GM19455 (cell line): Measurements from ENCODE around the gene GADD45GIP1.
A peak's percentile ranks its signal among the peaks of the same experiment; 100 is the strongest.
"Not testable (repeated sequence)": the region's sequence is repeated elsewhere in the genome, so short reads cannot be mapped to it uniquely, and the experiment has no call there.

Experiments used
- ATAC-seq: cut with Tn5 transposase; IDR thresholded peaks from one replicate; pipeline ENCODE4 v1.9.1; 2021; ENCODE audit not compliant: unreplicated experiment

Gene GADD45GIP1

DNA sequence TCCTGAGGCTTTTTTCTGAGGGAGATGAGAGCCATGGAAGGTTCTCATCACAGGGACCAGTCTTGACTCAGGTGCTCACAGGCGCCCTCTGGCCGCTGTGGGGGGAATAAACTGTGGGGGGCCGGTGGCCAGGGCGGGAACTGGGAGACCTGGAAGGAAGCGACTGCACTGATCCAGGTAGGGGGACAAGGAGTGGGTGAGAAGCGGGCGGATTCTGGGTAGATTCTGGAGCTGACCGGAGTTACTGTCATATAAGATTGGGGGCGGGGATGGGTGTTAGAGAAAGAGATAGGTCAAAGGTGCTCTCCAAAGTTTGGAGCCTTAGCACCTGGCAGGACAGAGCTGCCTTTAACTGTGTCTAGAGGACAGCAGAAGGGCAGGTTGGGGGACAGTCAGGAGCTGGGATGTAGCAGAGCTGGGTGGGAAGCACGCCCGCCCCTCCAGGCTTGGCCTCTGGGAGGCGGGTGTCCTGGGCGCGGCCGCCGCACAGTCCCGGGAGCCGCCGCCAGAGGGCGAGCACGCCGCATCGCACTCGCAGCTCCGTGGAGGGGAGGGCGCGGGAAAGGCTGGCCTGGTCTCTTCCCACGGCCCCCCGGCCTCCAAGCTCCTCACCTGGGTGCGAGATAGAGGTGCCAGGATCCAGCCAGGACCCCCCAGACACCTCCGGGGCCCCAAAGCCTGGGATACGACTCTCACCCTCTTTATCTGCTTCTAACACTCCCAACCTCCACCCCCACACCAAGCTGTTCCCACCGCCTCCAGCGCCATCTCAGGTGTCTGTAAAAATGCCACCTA is 8.2 kb upstream of the GADD45GIP1 start:
- ATAC-seq = no peak

DNA sequence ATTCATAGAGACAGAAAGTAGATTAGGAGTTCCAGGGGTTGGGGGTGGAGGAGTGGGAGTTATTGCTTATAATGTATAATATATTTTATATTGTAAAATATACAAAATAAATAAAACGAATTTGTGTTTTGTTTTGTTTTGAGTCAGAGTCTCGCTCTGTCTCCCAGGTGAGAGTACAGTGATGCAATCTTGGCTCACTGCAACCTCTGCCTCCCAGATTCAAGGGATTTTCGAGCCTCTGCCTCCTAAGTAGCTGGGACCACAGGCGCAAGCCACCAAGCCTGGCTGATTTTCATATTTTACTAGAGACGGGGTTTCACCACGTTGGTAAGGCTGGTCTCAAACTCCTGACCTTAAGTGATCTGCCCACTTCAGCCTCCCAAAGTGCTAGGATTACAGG is 2.5 kb upstream of the GADD45GIP1 start:
- ATAC-seq = no peak

DNA sequence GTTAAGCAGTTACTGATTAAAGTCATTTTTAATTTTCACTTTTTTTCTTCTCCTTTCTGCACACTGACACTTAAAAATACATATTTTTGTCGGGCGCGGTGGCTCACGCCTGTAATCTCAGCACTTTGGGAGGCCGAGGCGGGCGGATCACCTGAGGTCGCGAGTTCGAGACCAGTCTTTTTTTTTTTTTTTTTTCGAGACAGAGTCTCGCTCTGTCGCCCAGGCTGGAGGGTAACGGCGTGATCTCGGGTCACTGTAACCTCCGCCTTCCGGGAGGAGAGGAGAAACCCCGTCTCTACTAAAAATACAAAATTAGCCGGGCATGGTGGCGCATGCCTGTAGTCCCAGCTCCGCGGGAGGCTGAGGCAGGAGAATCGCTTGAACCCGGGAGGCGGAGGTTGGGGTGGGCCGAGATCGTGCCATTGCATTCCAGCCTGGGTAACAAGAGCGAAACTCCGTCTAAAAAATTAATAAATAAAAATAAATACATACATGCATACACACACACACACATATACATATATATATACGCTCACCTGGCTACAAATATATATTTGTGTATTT is 448 bp upstream of the GADD45GIP1 start:
- not testable (repeated sequence) for ATAC-seq

DNA sequence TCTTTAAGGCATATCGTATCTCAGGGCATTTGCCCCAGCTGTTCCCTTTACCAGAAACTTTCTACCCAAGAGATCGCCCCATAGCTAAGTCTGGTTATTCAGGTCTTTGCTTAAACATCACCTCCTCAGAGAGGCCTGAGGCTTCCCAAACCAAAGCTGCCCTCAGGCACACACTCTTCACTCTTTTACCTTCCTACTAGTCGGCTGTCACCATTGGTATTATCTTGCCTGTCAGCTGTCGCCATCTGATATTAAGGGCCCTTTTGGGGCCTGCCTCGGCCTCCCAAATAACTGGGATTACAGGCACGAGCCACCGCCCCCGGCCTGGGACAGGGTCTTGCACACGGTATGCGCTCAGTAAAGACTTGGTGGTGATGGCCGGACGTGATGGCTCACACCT is 1.0 kb downstream of the GADD45GIP1 start:
- ATAC-seq = no peak

DNA sequence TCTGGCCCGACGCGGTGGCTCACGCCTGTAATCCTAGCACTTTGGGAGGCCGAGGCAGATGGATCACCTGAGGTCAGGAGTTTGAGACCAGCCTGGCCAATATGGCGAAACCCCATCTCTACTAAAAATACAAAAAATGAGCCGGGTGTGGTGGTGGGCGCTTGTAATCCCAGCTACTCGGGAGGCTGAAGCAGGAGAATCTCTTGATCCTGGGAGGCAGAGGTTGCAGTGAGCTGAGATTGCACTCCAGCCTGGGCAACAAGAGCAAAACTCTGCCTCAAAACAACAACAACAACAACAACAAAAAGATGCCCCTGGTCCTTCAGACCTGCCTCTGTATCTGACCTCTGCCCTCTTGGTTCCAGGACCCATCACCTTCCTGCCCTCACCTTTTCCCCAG is 1.4 kb downstream of the GADD45GIP1 start:
- ATAC-seq = not testable (repeated sequence)

DNA sequence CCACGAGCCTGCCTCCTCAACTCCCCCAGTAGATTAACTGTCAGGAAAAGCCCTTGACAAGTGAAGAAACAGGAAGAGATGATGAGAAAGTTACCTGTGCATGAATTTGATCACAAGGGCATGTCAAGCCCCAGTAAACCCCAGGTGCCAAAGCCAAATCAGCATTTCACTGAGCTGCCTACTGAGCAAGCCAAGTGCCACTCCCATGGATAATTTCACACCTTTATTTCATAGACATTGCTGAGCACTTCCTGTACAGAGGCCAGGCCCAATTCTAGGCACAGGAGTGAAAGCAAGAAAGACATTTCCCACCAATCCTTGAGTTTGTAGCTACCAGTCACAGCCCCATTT is 2.4 kb downstream of the GADD45GIP1 start:
- no peak for ATAC-seq

DNA sequence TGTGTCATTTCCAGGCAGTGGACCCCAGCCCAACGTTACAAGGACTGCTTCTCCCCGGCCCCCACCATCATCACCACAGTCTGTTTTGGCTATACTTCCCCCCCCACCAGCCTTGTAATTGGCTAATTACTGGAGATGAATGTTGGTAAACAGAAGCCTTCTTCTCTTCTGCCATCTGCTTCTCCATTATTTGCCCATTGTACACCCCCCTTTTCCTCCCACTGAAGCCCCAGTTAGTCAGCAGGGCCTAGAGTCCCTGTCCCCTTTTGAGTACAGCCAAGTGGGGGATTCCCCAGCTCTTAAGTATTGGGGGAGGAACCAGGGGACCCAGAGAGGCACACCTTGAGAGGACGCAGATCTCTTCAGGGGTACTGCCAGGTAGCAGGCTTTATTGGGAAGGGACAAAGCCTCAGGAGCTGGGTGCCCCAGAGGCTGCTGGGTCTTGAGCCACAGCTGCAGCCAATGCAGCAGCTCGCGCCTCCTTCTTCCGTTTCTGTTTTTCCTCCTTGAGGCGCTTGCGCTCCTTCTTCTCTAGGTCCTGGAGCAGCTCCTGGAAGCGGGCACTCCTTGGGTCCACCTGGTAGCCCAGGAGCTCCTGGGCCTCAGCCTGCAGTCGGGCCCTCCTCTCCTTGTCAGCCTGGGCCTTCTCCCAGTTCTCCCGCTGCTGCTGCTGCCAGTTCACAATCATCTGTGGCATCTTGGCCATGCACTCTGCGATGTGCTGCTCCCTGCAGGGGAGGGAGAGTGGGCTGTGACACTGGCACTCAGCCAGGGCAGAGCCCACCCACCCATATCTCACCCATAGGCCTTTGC is 3.0 kb downstream of the GADD45GIP1 start:
- ATAC-seq = no peak

DNA sequence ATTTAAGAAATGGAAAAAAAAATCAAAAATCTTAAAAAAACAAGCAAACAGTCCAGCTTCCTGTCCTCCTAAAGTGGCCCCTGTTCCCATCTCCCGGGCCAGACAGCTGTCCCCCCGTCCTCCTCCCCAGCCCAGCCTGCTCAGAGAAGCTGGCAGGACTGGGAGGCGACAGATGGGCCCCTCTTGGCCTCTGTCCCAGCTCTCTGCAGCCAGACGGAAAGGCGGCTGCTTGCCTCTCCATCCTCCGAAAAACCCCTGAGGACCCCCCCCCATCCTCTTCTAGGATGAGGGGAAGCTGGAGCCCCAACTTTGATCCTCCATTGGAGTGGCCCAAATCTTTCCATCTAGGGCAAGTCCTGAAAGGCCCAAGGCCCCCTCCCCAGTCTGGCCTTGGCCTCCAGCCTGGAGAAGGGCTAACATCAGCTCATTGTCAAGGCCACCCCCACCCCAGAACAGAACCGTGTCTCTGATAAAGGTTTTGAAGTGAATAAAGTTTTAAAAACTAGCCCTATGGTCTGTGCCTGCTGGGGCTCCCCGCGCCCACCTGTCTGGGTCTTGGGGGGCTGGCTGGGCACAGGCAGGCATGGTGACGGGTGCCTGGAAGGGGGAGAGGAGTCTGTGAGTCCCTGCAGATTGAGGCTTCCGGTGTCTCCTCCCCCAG is 3.8 kb downstream of the GADD45GIP1 start:
- ATAC-seq = no peak

DNA sequence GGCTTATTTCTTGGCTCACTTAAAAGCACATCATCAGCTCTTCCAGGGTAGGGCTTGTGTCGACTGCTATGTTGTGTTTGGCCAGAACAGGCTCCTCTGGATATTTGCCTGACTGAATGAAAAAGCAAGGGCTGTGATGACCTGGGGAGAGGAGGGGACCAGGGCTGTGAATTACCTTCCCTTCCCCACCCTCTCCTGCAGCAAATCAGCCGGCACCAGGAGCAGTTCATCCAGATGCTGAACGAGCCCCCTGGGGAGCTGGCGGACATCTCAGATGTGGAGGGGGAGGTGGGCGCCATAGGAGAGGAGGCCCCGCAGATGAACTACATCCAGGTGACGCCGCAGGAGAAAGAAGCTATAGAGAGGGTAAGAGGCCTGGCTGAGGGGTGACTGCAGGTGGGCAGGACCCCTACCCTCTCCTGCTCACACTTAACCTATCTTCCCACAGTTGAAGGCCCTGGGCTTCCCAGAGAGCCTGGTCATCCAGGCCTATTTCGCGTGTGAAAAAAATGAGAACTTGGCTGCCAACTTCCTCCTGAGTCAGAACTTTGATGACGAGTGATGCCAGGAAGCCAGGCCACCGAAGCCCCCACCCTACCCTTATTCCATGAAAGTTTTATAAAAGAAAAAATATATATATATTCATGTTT is 4.4 kb downstream of the GADD45GIP1 start:
- no peak for ATAC-seq

DNA sequence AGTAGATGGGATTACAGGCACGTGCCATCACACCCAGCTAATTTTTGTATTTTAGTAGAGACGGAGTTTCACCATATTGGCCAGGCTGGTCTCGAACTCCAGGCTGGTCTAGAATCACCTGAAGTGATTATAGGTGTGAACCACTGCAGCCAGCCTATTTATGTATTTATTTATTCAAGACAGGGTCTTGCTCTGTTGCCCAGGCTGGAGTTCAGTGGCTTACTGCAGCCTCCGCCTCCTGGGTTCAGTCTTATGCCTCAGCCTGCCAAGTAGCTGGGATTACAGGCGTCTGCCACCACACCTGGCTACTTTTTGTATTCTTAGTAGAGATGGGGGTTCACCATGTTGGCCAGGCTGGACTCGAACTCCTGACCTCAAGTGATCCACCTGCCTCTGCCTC is 5.0 kb downstream of the GADD45GIP1 start:
- ATAC-seq = not testable (repeated sequence)

DNA sequence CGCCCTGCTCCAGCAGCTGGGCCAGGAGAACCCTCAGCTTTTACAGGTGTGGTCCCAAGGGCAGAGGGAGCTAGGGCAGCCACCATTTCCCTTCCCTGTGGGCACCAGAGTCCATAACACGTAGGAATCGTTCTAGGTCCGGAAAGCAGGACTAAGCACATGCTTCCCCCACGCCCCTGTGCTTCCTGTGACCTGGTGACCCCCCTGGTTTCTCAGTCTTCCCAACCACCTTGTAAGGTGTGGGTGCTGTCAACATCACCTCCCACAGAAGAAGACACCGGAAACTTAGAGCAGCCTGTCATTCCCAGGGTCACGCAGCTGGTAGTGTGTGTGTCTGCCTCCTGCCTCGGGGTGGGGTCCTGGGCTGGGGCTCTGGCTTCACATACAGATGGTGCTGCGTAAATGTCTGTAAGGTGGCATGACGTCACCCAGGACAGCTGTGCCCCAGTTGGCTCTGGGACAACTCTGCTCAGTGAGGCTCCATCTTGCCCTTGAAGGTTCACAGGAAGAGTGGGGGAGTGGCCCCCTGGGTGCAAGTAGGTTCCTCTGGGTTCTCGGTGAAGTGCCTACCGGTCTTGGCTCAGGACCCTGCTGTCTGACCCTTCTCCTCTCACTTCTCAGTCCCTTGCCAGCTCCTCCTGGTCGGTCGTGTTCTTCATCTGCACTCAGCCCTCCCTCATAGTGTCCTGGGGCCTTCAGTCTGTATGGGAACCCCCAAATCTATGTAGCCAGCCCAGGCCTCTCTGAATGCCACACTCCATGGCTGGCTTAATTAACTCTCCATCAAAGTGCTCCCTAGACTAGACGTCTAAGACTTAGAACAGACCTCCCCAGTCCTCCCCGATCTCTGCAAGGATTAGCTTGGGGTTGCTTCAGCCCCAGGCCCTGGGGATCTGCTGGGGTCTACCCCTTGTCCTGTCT is 7.4 kb downstream of the GADD45GIP1 start:
- no peak for ATAC-seq

DNA sequence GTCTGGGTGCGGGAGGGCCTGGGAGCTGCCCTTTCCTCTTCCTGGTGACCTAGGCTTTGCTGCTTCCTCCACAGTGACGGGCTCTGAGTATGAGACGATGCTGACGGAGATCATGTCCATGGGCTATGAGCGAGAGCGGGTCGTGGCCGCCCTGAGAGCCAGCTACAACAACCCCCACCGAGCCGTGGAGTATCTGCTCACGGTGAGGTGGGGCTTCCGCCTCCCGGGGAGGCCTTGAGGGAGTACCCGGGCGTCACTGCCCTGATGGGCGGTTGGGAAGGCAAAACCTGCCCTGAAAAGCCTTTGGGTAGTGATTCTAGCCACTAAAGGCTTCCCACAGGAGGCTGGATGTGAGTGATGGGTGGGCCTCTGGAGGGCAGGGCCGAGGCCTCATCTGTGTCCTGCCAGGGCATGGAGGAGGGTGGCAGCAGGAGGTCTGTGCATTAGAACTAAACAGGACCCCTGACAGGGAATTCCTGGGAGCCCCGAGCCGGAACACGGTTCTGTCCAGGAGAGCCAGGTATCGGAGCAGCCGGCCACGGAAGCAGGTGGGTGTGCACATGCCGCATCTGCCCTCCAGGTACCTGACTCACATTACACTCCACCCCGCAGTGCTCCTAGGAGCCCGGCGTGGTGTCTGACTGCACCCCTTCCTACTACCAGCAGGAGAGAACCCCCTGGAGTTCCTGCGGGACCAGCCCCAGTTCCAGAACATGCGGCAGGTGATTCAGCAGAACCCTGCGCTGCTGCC is 8.2 kb downstream of the GADD45GIP1 start:
- ATAC-seq = no peak

DNA sequence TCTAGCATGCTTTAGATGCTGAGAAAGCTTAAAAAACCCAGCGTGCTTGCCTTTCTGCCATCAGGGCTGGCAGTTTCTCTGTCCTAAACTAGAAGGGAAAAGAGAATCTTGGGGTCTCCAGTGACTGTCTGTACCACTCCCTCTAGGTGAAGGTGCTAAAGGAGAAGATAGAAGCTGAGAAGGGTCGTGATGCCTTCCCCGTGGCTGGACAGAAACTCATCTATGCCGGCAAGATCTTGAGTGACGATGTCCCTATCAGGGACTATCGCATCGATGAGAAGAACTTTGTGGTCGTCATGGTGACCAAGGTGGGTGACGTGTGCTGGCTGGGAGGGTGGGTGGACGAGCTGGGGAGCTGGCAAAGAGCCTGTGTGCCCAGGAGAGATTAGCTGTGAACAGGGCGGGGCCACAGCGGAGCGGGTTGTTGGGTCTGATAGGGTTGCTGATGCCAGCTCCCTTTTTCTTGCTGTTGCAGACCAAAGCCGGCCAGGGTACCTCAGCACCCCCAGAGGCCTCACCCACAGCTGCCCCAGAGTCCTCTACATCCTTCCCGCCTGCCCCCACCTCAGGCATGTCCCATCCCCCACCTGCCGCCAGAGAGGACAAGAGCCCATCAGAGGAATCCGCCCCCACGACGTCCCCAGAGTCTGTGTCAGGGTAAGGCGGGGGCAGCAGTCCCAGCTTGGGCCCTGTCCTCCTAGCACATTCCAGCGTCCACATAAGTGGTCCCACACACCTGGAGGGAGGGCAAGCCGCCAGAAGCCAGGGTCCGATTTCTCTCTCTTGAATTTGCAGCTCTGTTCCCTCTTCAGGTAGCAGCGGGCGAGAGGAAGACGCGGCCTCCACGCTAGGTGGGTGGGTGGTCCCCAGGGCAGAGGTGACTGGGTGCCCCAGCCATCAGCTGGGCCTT is 9.1 kb downstream of the GADD45GIP1 start:
- ATAC-seq = no peak

DNA sequence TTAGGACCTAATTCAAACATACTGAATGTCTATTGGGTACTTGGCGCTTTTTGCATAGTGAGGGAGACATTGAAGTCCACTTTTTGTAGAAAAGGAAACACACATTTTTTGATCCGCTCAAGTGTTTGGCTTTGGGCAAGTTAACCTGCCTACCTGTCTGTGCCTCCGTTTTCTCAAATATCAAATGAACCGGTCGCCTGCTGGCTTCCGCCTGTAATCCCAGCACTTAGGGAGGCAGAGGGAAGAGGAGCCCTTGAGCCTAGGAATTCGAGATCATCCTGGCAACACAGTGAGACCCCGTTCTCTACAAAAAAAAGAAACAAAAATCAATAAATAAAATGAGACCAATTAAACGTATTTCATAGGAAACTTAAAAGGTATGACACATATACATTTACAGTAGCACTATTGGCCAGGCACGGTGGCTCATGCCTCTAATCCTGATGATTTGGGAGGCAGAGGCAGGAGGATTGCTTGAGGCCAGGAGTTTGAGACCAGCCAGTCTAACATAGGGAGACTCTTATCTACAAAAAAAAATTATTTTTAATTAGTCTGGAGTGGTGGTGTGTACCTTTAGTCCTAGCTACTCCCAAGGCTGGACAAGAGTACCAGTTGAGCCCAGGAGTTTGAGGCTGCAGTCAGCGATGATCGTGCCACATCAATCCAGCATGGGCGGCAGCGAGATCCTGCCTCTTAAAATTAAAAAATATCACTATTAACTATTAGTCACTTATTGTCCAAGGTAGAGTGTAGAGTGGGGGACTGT is 10.1 kb downstream of the GADD45GIP1 start:
- no peak for ATAC-seq

DNA sequence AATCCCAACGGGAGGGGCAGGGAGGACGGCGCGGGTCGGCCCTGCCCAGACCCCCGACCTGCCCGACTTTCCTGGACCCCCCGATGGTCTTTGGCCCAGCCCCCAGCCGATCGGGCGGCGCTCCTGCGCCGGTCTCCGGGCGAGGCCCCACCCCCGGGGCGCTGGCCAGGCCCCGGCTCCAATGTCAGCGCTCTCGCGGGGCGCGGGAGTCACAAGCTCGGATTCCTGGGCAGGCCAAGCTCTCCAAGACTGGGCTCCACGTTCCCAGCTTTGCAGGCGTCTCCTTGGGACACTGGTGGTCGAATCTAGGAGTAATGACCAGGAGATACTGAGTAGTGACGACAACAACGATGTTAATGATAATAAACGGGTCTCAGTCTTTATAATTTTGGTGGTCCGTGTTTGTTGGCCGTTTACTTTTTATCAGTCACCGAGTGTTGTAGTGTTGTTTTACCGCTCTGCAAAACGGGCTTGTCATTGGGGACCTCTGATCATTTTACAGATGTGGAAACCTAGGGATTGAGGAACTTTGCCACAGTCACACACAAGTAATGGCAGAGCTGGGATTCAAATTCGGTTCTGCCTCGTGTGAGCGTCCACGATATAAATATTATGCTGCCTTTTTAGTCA is 10.8 kb downstream of the GADD45GIP1 start:
- peak; percentile 27 for ATAC-seq

DNA sequence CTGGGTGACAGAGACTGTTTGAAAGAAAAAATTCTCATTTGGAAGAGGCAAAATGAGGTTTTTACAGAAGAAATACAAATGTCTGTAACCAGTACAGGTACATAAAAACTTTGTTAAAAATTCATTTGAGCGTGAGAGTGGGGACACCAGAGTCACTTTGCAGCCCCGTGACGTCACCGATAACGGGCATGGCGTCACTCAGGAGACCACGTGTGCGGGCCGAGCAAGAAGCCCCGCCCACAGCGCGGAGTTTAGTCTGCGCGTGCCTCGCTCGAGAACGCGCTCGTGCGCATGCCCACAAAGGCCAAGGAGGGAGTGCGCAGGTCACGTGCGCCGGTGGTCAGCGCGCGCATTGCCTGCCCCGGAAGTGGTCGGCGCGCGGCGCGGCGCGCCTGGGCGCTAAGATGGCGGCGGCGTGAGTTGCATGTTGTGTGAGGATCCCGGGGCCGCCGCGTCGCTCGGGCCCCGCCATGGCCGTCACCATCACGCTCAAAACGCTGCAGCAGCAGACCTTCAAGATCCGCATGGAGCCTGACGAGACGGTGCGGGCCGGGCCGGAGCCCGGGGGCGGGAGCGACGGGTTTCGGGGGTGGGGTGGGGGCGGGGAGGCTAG is 11.4 kb downstream of the GADD45GIP1 start, which contains the start of gene RAD23A:
Gene RAD23A, plus strand, starts transcription at position 384 of the 613 bp plus-strand sequence. Its CDS starts 87 bp downstream, at position 471.
- ATAC-seq = peak; percentile 70
